ENCODE data around the gene SEMA4B.

- TF ChIP-seq CTCF (conservative IDR thresholded peaks at IDR 0.05; ENCODE audit: low read length) (no peak), EZH2phosphoT487 (IDR thresholded peaks at IDR 0.05; ENCODE audit: borderline replicate concordance) (no peak)
These were observed 12.1 kb downstream of the SEMA4B start for GRCh38 chr15:90213122-90213817.

Measured in Loucy (cell line).